Upper lobe of left lung (tissue), 4 donors: ENCODE results near the gene MACC1.
"Not testable (repeated sequence)": the region's sequence is repeated elsewhere in the genome, so short reads cannot be mapped to it uniquely, and the experiment has no call there.

Experiments used
- POLR2AphosphoS5 ChIP-seq, 2 donors: sonication (generic); formaldehyde crosslinking; IDR thresholded peaks; one replicate each; pipeline ENCODE4 v1.5.1; 2017; ENCODE audit warnings: antibody characterized with exemption in 2 of 2
- TF ChIP-seq, protein P1 (sequence below), 6 experiments: fragments of 450-650 bp in 4 of 6; fragments of 200-600 bp in 2 of 6; sonication (generic) in 2 of 6; IDR thresholded peaks; one replicate each; pipeline ENCODE4 v1.5.1; 2016 to 2019; ENCODE audit warnings: antibody characterized with exemption in 6 of 6

DNA sequence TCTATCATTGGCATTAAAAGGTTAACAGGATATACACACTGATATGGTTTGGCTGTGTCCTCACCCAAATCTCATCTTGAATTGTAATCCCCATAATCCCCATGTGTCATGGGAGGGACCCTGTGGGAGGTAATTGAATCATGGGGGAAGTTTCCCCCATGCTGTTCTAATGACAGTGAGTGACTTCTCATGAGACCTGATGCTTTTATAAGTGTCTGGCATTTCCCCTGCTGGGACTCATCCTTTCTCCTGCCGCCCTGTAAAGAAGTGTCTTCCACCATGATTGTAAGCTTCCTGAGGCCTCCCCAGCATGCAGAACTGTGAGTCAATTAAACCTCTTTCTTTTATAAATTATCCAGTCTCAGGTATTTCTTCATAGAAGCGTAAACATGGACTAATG lies 9.4 kb downstream of the MACC1 start:
- TF ChIP-seq, protein P1, sequence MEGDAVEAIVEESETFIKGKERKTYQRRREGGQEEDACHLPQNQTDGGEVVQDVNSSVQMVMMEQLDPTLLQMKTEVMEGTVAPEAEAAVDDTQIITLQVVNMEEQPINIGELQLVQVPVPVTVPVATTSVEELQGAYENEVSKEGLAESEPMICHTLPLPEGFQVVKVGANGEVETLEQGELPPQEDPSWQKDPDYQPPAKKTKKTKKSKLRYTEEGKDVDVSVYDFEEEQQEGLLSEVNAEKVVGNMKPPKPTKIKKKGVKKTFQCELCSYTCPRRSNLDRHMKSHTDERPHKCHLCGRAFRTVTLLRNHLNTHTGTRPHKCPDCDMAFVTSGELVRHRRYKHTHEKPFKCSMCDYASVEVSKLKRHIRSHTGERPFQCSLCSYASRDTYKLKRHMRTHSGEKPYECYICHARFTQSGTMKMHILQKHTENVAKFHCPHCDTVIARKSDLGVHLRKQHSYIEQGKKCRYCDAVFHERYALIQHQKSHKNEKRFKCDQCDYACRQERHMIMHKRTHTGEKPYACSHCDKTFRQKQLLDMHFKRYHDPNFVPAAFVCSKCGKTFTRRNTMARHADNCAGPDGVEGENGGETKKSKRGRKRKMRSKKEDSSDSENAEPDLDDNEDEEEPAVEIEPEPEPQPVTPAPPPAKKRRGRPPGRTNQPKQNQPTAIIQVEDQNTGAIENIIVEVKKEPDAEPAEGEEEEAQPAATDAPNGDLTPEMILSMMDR (IDR thresholded peaks at IDR 0.05): not testable (repeated sequence)
- not testable (repeated sequence) for TF ChIP-seq POLR2AphosphoS5 (IDR thresholded peaks at IDR 0.05)
